GM23338 (cell line): ENCODE results near the gene COTL1. TPM values are rescaled to one million over a fixed set of nuclear protein-coding genes. Genes with fewer than 3 reads are reported as not detected.

Source experiments
- ATAC-seq: fragments of 200-7000 bp; cut with Tn5 transposase; 3 replicates; pipeline ENCODE4 v1.9.1; 2020
- DNase-seq: peaks from one replicate; pipeline ENCODE4 v3.0.0-alpha.2; 2015; ENCODE audit warnings: low spot score
- H2AFZ ChIP-seq: fragments of 200-600 bp; sonication (generic); 2 replicates; pipeline ENCODE4 v1.8.0; 2016; ENCODE audit warnings: antibody characterized with exemption, mild to moderate bottlenecking, moderate library complexity
- H3F3A ChIP-seq: fragments of 200-600 bp; sonication (generic); replicated peaks from 2 replicates; pipeline ENCODE4 v1.8.0; 2017; ENCODE audit warnings: antibody characterized with exemption, mixed run types, low read depth
- H3K27ac ChIP-seq: fragments of 200-600 bp; sonication (generic); 2 replicates; pipeline ENCODE4 v1.6.1; 2016; ENCODE audit warnings: low read depth
- H3K27me3 ChIP-seq: fragments of 200-600 bp; sonication (generic); 2 replicates; pipeline ENCODE4 v1.8.0; 2016; ENCODE audit warnings: mild to moderate bottlenecking, mixed run types, moderate library complexity; ENCODE audit not compliant: insufficient read depth
- H3K36me3 ChIP-seq: fragments of 200-600 bp; sonication (generic); 2 replicates; pipeline ENCODE4 v1.8.0; 2016; ENCODE audit warnings: mild to moderate bottlenecking; ENCODE audit not compliant: insufficient read depth
- H3K4me1 ChIP-seq: fragments of 200-600 bp; sonication (generic); 2 replicates; pipeline ENCODE4 v1.8.0; 2016; ENCODE audit warnings: mild to moderate bottlenecking, moderate library complexity; ENCODE audit not compliant: insufficient read depth
- H3K4me2 ChIP-seq: fragments of 200-600 bp; sonication (generic); 2 replicates; pipeline ENCODE4 v1.7.1; 2017; ENCODE audit warnings: mixed run types
- H3K4me3 ChIP-seq: fragments of 200-600 bp; sonication (generic); 2 replicates; pipeline ENCODE4 v1.6.1; 2016; ENCODE audit warnings: mixed run types
- H3K79me2 ChIP-seq: fragments of 200-600 bp; sonication (generic); replicated peaks from 2 replicates; pipeline ENCODE4 v1.8.0; 2017; ENCODE audit warnings: mild to moderate bottlenecking; ENCODE audit not compliant: insufficient read depth
- H3K9me2 ChIP-seq: fragments of 200-600 bp; sonication (generic); 2 replicates; pipeline ENCODE4 v1.8.0; 2017; ENCODE audit not compliant: insufficient read depth
- H4K20me1 ChIP-seq: fragments of 200-600 bp; sonication (generic); replicated peaks from 2 replicates; pipeline ENCODE4 v1.8.0; 2017; ENCODE audit warnings: mild to moderate bottlenecking; ENCODE audit not compliant: insufficient read depth
- H3K27ac Mint-ChIP-seq: 2 replicates; pipeline ENCODE4 v1.8.0; 2020; ENCODE audit warnings: inconsistent platforms, mild to moderate bottlenecking, moderate library complexity, mixed read lengths
- H3K27me3 Mint-ChIP-seq: 3 replicates; pipeline ENCODE4 v1.8.0; 2022; ENCODE audit warnings: low read depth, mild to moderate bottlenecking, moderate library complexity, mixed read lengths, inconsistent platforms; ENCODE audit not compliant: insufficient read depth, poor library complexity
- H3K36me3 Mint-ChIP-seq: 3 replicates; pipeline ENCODE4 v1.8.0; 2021; ENCODE audit warnings: low read depth, mild to moderate bottlenecking, inconsistent platforms, moderate library complexity, mixed read lengths
- H3K4me1 Mint-ChIP-seq: 3 replicates; pipeline ENCODE4 v1.8.0; 2020; ENCODE audit warnings: mild to moderate bottlenecking, inconsistent platforms, mixed read lengths
- H3K4me3 Mint-ChIP-seq: 3 replicates; pipeline ENCODE4 v1.8.0; 2021; ENCODE audit warnings: moderate library complexity, mild to moderate bottlenecking, inconsistent platforms, mixed read lengths
- H3K9me3 Mint-ChIP-seq: 3 replicates; pipeline ENCODE4 v1.8.0; 2020; ENCODE audit warnings: moderate library complexity, mild to moderate bottlenecking, inconsistent platforms, mixed read lengths
- CTCF ChIP-seq, 2 experiments: fragments of 200-600 bp in 1 of 2; sonication (generic) in 1 of 2; conservative IDR thresholded peaks; 2 replicates each; pipeline versions ENCODE4 v1.5.1 to v1.6.1; 2016 to 2017; ENCODE audit warnings: antibody characterized with exemption in 2 of 2, low read depth in 2 of 2, mild to moderate bottlenecking in 2 of 2, moderate library complexity in 1 of 2
- EZH2 ChIP-seq: fragments of 200-600 bp; sonication (generic); IDR thresholded peaks from one replicate; pipeline ENCODE4 v1.8.0; 2017; ENCODE audit warnings: antibody characterized with exemption, mild to moderate bottlenecking, low read depth; ENCODE audit not compliant: unreplicated experiment
- JUNB ChIP-seq: IDR thresholded peaks from one replicate; pipeline ENCODE4 v1.6.1; 2016; ENCODE audit warnings: antibody characterized with exemption; ENCODE audit not compliant: unreplicated experiment
- NANOG ChIP-seq: IDR thresholded peaks from 2 replicates; pipeline ENCODE4 v1.6.1; 2016; ENCODE audit warnings: antibody characterized with exemption, borderline replicate concordance
- POLR2AphosphoS5 ChIP-seq: IDR thresholded peaks from 2 replicates; pipeline ENCODE4 v1.6.1; 2016; ENCODE audit warnings: antibody characterized with exemption, low read depth
- REST ChIP-seq: IDR thresholded peaks from one replicate; pipeline ENCODE4 v1.6.1; 2018; ENCODE audit warnings: antibody characterized with exemption; ENCODE audit not compliant: unreplicated experiment
- STAT1 ChIP-seq: IDR thresholded peaks from one replicate; pipeline ENCODE4 v1.6.1; 2016; ENCODE audit warnings: antibody characterized with exemption; ENCODE audit not compliant: unreplicated experiment
- ZNF114 ChIP-seq: fragments of 250-450 bp; sonication (Bioruptor Pico); IDR thresholded peaks from 2 replicates; pipeline ENCODE4 v1.5.0; 2020; ENCODE audit warnings: mild to moderate bottlenecking, moderate library complexity
- ZNF331 ChIP-seq: fragments of 250-450 bp; sonication (Bioruptor Pico); IDR thresholded peaks from 2 replicates; pipeline ENCODE4 v1.5.0; 2020; ENCODE audit warnings: low read depth, mild to moderate bottlenecking, moderate library complexity
- polyA plus RNA-seq: library from polyadenylated mRNA; unstranded; fragments of >200 nt; fragmentation: Nextera tagmentation; extraction: Ambion mirVana; gene quantifications from 2 replicates; pipeline ENCODE4 v1.2.1, GENCODE V29; 2016
- total RNA-seq: library from RNA; depleted of rRNA; stranded (reverse); fragments of >200 nt; shearing (Covaris generic); gene quantifications from 2 replicates; pipeline ENCODE4 v1.2.3, GENCODE V29; 2014
- TF ChIP-seq, protein P1 (sequence below): fragments of 250-450 bp; sonication (Bioruptor Pico); IDR thresholded peaks from 2 replicates; pipeline ENCODE4 v1.5.0; 2020; ENCODE audit warnings: mild to moderate bottlenecking, moderate library complexity
- TF ChIP-seq, protein P2 (sequence below): IDR thresholded peaks from 2 replicates; pipeline ENCODE4 v1.6.1; 2016; ENCODE audit warnings: antibody characterized with exemption

The COTL1 gene
- total and polyA plus RNA-seq, 2 experiments from 2014 or later = 117 to 166 TPM

DNA sequence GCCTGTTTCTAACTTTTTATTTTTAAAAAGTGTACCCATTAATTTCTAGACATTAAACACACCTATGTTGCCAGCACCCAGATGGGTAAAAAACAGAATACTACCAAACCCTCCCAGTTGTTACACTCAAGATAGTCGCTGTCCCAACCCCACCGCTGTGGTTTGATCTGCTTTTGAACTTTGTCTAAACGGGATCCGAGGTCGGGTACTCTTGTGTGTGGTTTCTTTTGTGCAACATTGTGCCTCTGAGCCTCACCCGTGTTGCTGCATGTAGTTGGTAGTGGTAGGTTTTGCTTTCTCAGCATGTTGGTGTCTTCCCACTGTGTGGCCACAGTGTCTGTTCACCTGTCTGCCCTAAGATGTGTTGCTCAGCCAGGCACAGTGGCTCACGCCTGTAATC lies 34.7 kb upstream of the COTL1 start (continued):
- TF ChIP-seq, protein P1, sequence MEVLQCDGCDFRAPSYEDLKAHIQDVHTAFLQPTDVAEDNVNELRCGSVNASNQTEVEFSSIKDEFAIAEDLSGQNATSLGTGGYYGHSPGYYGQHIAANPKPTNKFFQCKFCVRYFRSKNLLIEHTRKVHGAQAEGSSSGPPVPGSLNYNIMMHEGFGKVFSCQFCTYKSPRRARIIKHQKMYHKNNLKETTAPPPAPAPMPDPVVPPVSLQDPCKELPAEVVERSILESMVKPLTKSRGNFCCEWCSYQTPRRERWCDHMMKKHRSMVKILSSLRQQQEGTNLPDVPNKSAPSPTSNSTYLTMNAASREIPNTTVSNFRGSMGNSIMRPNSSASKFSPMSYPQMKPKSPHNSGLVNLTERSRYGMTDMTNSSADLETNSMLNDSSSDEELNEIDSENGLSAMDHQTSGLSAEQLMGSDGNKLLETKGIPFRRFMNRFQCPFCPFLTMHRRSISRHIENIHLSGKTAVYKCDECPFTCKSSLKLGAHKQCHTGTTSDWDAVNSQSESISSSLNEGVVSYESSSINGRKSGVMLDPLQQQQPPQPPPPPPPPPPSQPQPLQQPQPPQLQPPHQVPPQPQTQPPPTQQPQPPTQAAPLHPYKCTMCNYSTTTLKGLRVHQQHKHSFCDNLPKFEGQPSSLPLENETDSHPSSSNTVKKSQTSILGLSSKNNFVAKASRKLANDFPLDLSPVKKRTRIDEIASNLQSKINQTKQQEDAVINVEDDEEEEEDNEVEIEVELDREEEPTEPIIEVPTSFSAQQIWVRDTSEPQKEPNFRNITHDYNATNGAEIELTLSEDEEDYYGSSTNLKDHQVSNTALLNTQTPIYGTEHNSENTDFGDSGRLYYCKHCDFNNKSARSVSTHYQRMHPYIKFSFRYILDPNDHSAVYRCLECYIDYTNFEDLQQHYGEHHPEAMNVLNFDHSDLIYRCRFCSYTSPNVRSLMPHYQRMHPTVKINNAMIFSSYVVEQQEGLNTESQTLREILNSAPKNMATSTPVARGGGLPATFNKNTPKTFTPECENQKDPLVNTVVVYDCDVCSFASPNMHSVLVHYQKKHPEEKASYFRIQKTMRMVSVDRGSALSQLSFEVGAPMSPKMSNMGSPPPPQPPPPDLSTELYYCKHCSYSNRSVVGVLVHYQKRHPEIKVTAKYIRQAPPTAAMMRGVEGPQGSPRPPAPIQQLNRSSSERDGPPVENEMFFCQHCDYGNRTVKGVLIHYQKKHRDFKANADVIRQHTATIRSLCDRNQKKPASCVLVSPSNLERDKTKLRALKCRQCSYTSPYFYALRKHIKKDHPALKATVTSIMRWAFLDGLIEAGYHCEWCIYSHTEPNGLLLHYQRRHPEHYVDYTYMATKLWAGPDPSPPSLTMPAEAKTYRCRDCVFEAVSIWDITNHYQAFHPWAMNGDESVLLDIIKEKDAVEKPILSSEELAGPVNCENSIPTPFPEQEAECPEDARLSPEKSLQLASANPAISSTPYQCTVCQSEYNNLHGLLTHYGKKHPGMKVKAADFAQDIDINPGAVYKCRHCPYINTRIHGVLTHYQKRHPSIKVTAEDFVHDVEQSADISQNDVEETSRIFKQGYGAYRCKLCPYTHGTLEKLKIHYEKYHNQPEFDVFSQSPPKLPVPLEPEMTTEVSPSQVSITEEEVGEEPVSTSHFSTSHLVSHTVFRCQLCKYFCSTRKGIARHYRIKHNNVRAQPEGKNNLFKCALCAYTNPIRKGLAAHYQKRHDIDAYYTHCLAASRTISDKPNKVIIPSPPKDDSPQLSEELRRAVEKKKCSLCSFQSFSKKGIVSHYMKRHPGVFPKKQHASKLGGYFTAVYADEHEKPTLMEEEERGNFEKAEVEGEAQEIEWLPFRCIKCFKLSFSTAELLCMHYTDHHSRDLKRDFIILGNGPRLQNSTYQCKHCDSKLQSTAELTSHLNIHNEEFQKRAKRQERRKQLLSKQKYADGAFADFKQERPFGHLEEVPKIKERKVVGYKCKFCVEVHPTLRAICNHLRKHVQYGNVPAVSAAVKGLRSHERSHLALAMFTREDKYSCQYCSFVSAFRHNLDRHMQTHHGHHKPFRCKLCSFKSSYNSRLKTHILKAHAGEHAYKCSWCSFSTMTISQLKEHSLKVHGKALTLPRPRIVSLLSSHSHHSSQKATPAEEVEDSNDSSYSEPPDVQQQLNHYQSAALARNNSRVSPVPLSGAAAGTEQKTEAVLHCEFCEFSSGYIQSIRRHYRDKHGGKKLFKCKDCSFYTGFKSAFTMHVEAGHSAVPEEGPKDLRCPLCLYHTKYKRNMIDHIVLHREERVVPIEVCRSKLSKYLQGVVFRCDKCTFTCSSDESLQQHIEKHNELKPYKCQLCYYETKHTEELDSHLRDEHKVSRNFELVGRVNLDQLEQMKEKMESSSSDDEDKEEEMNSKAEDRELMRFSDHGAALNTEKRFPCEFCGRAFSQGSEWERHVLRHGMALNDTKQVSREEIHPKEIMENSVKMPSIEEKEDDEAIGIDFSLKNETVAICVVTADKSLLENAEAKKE (CRISPR knock-in tag) = no peak
- TF ChIP-seq JUNB = no peak
- no peak for TF ChIP-seq ZNF331

DNA sequence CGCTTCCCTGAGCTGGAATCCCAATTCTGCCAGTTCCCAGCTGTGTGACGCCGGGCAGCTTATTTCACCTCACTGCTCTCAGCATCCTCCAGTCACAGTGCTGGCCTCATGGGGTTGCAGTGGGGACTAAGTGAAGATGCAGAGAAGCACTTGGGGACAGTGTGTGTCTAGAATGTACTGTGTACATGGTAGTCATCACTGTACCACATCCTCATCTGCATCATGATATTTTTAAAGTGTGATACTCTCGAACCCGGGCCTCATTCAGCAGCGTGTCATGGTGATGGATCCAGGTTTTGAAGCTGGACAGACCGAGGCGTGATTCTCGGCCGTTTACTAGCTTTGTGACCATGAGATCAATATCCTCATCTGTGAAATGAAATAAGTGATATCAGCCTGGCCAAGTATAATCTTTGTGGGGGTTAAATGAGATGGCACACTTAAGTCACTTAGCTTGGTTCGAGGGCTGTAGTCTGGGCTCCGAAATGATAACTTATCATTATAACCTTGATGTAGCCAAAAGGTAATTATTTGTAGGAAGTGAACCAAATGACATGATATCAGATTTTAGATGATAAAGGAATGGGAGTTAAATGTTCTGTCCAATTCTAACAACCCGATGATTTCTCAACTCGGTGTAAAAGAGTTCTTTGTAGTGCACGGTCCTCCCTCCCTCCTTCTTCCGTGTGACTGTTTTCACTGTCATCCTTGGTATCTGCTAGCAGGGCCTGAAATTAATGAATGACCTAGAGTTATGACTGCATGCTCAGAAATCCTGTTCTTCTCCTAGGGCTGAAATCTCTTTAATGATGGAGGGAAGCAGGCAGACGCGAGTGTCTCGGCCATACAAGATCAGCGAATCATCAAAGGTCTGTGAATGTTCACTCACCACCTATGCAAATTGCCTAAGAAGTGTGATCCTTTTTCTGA lies 32.4 kb upstream of the COTL1 start:
- Histone ChIP-seq H3K4me2 (no peak overlapping the region), H3K27me3 (peaks cover 16% of the 10 kb centered on the region), H3K9me2 (no peaks in the 10 kb centered on the region), H3K4me3 (no peak overlapping the region), H3K4me1 (no peaks in the 10 kb centered on the region; the same call in 1 of the 2 replicates), H3K36me3 (no peaks in the 10 kb centered on the region), H3F3A (peaks cover 8% of the 10 kb centered on the region), H2AFZ (no peak overlapping the region), H3K79me2 (no peaks in the 10 kb centered on the region), H3K27ac (no peak overlapping the region), H4K20me1 (no peaks in the 10 kb centered on the region; the same call in 1 of the 2 replicates)
- H3K4me1 Mint-ChIP-seq = peaks cover 8% of the 10 kb centered on the region; the same call in 2 of the 3 replicates
- H3K36me3 Mint-ChIP-seq = peaks cover 14% of the 10 kb centered on the region
- ATAC-seq (no peak), DNase-seq (no peak)
- H3K9me3 Mint-ChIP-seq = no peaks in the 10 kb centered on the region
- H3K4me3 Mint-ChIP-seq = peak overlapping the region; percentile 32; the same call in 2 of the 3 replicates
- peaks cover 8% of the 10 kb centered on the region for H3K27me3 Mint-ChIP-seq
- H3K27ac Mint-ChIP-seq = no peak overlapping the region
- TF ChIP-seq, protein P2, sequence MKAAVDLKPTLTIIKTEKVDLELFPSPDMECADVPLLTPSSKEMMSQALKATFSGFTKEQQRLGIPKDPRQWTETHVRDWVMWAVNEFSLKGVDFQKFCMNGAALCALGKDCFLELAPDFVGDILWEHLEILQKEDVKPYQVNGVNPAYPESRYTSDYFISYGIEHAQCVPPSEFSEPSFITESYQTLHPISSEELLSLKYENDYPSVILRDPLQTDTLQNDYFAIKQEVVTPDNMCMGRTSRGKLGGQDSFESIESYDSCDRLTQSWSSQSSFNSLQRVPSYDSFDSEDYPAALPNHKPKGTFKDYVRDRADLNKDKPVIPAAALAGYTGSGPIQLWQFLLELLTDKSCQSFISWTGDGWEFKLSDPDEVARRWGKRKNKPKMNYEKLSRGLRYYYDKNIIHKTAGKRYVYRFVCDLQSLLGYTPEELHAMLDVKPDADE = no peak
- TF ChIP-seq STAT1 (no peak), POLR2AphosphoS5 (no peak), EZH2 (no peak), REST (no peak), ZNF114 (no peak), ZNF331 (no peak), NANOG (no peak), JUNB (no peak), CTCF (conservative IDR thresholded peaks at IDR 0.05; ENCODE audit: low read depth in 2 of 2) (no peak)
